GM12878 (cell line): Measurements from ENCODE around the gene RANGRF. TPM values are rescaled to one million over a fixed set of nuclear protein-coding genes. Genes with fewer than 3 reads are reported as not detected.

Experiments used
- BACH1 ChIP-seq: fragments of 450-650 bp; IDR thresholded peaks from 2 replicates; pipeline ENCODE4 v1.6.1; 2017; ENCODE audit warnings: mild to moderate bottlenecking, borderline replicate concordance
- BHLHE40 ChIP-seq, 2 experiments: fragments of 450-650 bp in 1 of 2; IDR thresholded peaks; 2 replicates each; pipeline ENCODE4 v1.6.1; 2011 to 2017; ENCODE audit warnings: low read depth in 2 of 2, borderline replicate concordance in 1 of 2, improper control_type of control experiment in 1 of 2, low read length in 1 of 2, mild to moderate bottlenecking in 1 of 2
- CHD1 ChIP-seq: IDR thresholded peaks from 2 replicates; pipeline ENCODE4 v1.6.1; 2012; ENCODE audit warnings: low read depth, low read length, improper control_type of control experiment
- CREM ChIP-seq: IDR thresholded peaks from 2 replicates; pipeline ENCODE4 v1.6.1; 2014; ENCODE audit warnings: antibody characterized with exemption, low read depth
- DPF2 ChIP-seq: fragments of 450-650 bp; IDR thresholded peaks from 2 replicates; pipeline ENCODE4 v1.6.1; 2017; ENCODE audit warnings: mild to moderate bottlenecking
- KDM1A ChIP-seq: fragments of 200-600 bp; sonication (generic); IDR thresholded peaks from 2 replicates; pipeline ENCODE4 v1.6.1; 2016; ENCODE audit warnings: borderline replicate concordance
- MEF2A ChIP-seq: IDR thresholded peaks from 2 replicates; pipeline ENCODE4 v1.6.1; 2011; ENCODE audit warnings: low read depth, mild to moderate bottlenecking, low read length, moderate library complexity; ENCODE audit not compliant: insufficient read depth
- MXI1 ChIP-seq: fragments of 150-350 bp; IDR thresholded peaks from 2 replicates; pipeline ENCODE4 v1.6.1; 2011; ENCODE audit warnings: low read depth, mild to moderate bottlenecking, inconsistent platforms, low read length, improper control_type of control experiment
- MYB ChIP-seq: fragments of 150-350 bp; IDR thresholded peaks from 2 replicates; pipeline ENCODE4 v1.6.1; 2014; ENCODE audit warnings: mild to moderate bottlenecking, low read depth, low read length, borderline replicate concordance
- NKRF ChIP-seq: fragments of 450-650 bp; conservative IDR thresholded peaks from 2 replicates; pipeline ENCODE4 v1.6.1; 2017; ENCODE audit warnings: mild to moderate bottlenecking, moderate library complexity
- NR2C2 ChIP-seq: IDR thresholded peaks from 2 replicates; pipeline ENCODE4 v1.6.1; 2011; ENCODE audit warnings: borderline replicate concordance, low read depth; ENCODE audit not compliant: control insufficient read depth, insufficient read length
- PAX5 ChIP-seq: IDR thresholded peaks from 2 replicates; pipeline ENCODE4 v1.6.1; 2011; ENCODE audit warnings: low read depth, low read length, borderline replicate concordance
- PML ChIP-seq: IDR thresholded peaks from 2 replicates; pipeline ENCODE4 v1.6.1; 2012; ENCODE audit warnings: low read length, inconsistent platforms
- POLR2A ChIP-seq: IDR thresholded peaks from 2 replicates; pipeline ENCODE4 v1.6.1; 2011; ENCODE audit warnings: low read depth, mild to moderate bottlenecking, low read length
- POLR2AphosphoS2 ChIP-seq: IDR thresholded peaks from 2 replicates; pipeline ENCODE4 v1.6.1; 2011; ENCODE audit warnings: low read depth, mild to moderate bottlenecking, low read length, improper control_type of control experiment, moderate library complexity
- PRDM15 ChIP-seq: fragments of 450-650 bp; formaldehyde crosslinking; IDR thresholded peaks from 2 replicates; pipeline ENCODE4 v1.4.0; 2020; ENCODE audit warnings: mild to moderate bottlenecking, moderate library complexity
- RELB ChIP-seq: fragments of 450-650 bp; IDR thresholded peaks from 2 replicates; pipeline ENCODE4 v1.6.1; 2017; ENCODE audit warnings: low read depth, mild to moderate bottlenecking, moderate library complexity
- SMAD1 ChIP-seq: fragments of 450-650 bp; IDR thresholded peaks from 2 replicates; pipeline ENCODE4 v1.6.1; 2018; ENCODE audit warnings: mild to moderate bottlenecking, low read depth; ENCODE audit not compliant: partially characterized antibody
- SREBF1 ChIP-seq: IDR thresholded peaks from 2 replicates; pipeline ENCODE4 v1.6.1; 2012; ENCODE audit warnings: mild to moderate bottlenecking, low read length
- TCF7 ChIP-seq: IDR thresholded peaks from 2 replicates; pipeline ENCODE4 v1.6.1; 2014; ENCODE audit warnings: antibody characterized with exemption, borderline replicate concordance
- ZBTB33 ChIP-seq: fragments of 450-650 bp; IDR thresholded peaks from 2 replicates; pipeline ENCODE4 v1.6.1; 2017; ENCODE audit warnings: mild to moderate bottlenecking
- polyA plus RNA-seq, 11 experiments: library from polyadenylated mRNA; depleted of rRNA in 4 of 11; unstranded in 6 of 11; stranded (reverse) in 5 of 11; fragments of >200 nt; fragmentation: Nextera tagmentation in 4 of 11; fragmentation: Illumina TruSeq in 1 of 11; extraction: Ambion mirVana in 4 of 11; extraction: Trizol in 1 of 11; gene quantifications; 1 replicate in 1 of 11; 2 replicates in 10 of 11; pipeline versions ENCODE4 v1.2.1 to v1.2.3, GENCODE V29; 2011 to 2016; ENCODE audit warnings: inconsistent platforms in 2 of 11, missing spikeins in 2 of 11, low read depth in 1 of 11
- total RNA-seq, 4 experiments: library from RNA; depleted of rRNA in 3 of 4; stranded (reverse); fragments of >200 nt in 3 of 4; fragmentation: Illumina TruSeq in 1 of 4; extraction: Trizol in 1 of 4; gene quantifications; 2 replicates each; pipeline versions ENCODE4 v1.2.1 to v1.2.3, GENCODE V29; 2013 to 2021

RANGRF gene
- total and polyA plus RNA-seq, 10 of the 15 experiments (the other 5 are each of a cell fraction or from before 2014, with no cell fraction given): 30.1 to 181 (median 61.4) TPM

- TF ChIP-seq POLR2AphosphoS2: peak; percentile 90
- no peak for TF ChIP-seq TCF7
- TF ChIP-seq BACH1: peak; percentile 73; the same call in 1 of the 2 replicates
- TF ChIP-seq DPF2: peak; percentile 64
- TF ChIP-seq SMAD1: peak; percentile 15
- peak; percentile 100 for TF ChIP-seq MXI1
- TF ChIP-seq ZBTB33: no peak
- TF ChIP-seq SREBF1: no peak
- TF ChIP-seq PAX5: peak; percentile 75; the same call in 1 of the 2 replicates
- TF ChIP-seq POLR2A: peak; percentile 92
- peak; percentile 98 for TF ChIP-seq NKRF
- no peak for TF ChIP-seq MYB
- TF ChIP-seq PRDM15 (CRISPR knock-in tag): no peak
- TF ChIP-seq RELB: peak; percentile 90
- TF ChIP-seq BHLHE40 (IDR thresholded peaks at IDR 0.05; ENCODE audit: borderline replicate concordance in 1 of 2, low read depth in 2 of 2, low read length in 1 of 2): peak; percentile 95 to 96
- peak; percentile 84 for TF ChIP-seq PML
- TF ChIP-seq NR2C2: no peak
- 0 out of 2 replicates have a peak, but pooled peaks have one; percentile 46 for TF ChIP-seq MEF2A
- no peak for TF ChIP-seq KDM1A
- peak; percentile 100 for TF ChIP-seq CREM
- TF ChIP-seq CHD1: no peak
Observed at GRCh38 chr17:8248751-8249607, 39.5 kb upstream of the RANGRF start, which contains the start of gene PFAS (continued).
